Retinal pigment epithelial cell (primary cell): Measurements from ENCODE around the gene S100A2.
"Not testable (repeated sequence)": the region's sequence is repeated elsewhere in the genome, so short reads cannot be mapped to it uniquely, and the experiment has no call there.

Source experiments
- DNase-seq: peaks from one replicate; pipeline ENCODE4 v3.0.0-alpha.2; 2010; ENCODE audit warnings: low read depth
- H3K4me3 ChIP-seq: 2 replicates; pipeline ENCODE4 v1.5.1; 2011; ENCODE audit warnings: mild to moderate bottlenecking, low read length, control low read depth, moderate library complexity
- CTCF ChIP-seq: conservative IDR thresholded peaks from 2 replicates; pipeline ENCODE4 v1.5.1; 2011; ENCODE audit warnings: low read depth, low read length, control low read depth, inconsistent platforms

S100A2 gene

GRCh38 chr1:153527683-153528040 lies 38.0 kb downstream of the S100A2 start:
- no peak for TF ChIP-seq CTCF
- no peak overlapping the region for H3K4me3 ChIP-seq
- DNase-seq, result no peak

GRCh38 chr1:153527023-153527682 lies 38.5 kb downstream of the S100A2 start:
- no peak for TF ChIP-seq CTCF
- no peak overlapping the region for H3K4me3 ChIP-seq
- DNase-seq, result no peak

GRCh38 chr1:153526132-153526543 lies 39.5 kb downstream of the S100A2 start:
- no peak for TF ChIP-seq CTCF
- no peak for DNase-seq
- H3K4me3 ChIP-seq, result no peak overlapping the region

- DNase-seq, result no peak
- TF ChIP-seq CTCF, result no peak
- H3K4me3 ChIP-seq, result no peak overlapping the region
Observed at GRCh38 chr1:153525088-153525728, 40.4 kb downstream of the S100A2 start.

- H3K4me3 ChIP-seq, DNase-seq: not testable (repeated sequence)
Observed at GRCh38 chr1:153522353-153523048, 43.1 kb downstream of the S100A2 start.

- not testable (repeated sequence) for DNase-seq, H3K4me3 ChIP-seq
Observed at GRCh38 chr1:153521808-153522207, 43.8 kb downstream of the S100A2 start.

GRCh38 chr1:153520818-153521476 lies 44.7 kb downstream of the S100A2 start:
- no peak overlapping the region for H3K4me3 ChIP-seq
- no peak for DNase-seq
- TF ChIP-seq CTCF, result no peak

- not testable (repeated sequence) for H3K4me3 ChIP-seq, DNase-seq
Observed at GRCh38 chr1:153520137-153520691, 45.4 kb downstream of the S100A2 start.
